Lower leg skin (tissue), 3 donors: Measurements from ENCODE around the gene OSGIN1.

Experiments
- POLR2A ChIP-seq, 2 donors: fragments of 450-650 bp; IDR thresholded peaks; one replicate each; pipeline ENCODE4 v1.6.1; 2016 to 2017; ENCODE audit warnings: antibody characterized with exemption in 2 of 2, mild to moderate bottlenecking in 1 of 2, moderate library complexity in 1 of 2
- TF ChIP-seq, protein P1 (sequence below), 3 donors: fragments of 450-650 bp; IDR thresholded peaks; one replicate each; pipeline ENCODE4 v1.5.1; 2016; ENCODE audit warnings: antibody characterized with exemption in 3 of 3, mild to moderate bottlenecking in 3 of 3, moderate library complexity in 2 of 3

DNA sequence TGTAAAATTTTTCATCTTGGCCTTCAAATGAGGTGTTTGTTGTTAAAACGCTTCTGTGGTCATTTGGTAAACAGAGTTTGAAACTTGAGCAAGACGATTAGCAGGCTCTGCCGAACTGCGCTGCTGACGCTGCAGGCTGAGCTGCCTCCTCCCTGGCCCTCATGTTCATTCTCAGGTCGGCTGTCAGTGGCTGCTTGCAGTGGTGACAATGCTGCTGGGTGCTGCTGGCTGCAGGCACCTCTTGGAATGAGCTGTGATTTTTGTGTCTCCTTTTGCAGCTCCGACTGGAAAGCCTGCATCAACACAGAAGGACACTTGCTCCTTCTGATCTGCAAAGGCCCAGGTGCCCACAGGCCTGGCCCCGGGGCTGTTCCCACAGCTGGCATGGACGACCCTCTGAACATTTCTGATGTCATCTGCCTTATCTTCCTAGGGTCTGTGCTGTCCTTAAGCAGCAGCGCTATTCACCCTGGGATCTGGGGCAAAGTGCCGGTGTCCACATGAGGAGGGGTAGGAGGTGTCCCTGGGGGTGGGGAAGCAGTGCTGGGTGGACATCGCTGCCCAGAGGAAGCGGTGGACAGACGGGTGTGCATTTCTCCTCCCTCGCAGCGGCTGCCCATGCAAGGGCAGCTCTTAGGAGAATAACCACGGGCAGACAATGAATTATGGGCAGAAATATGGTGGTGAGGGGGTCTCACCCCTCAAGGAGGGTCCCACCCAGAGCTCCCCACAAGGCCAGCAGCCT, 23.1 kb upstream of the OSGIN1 start:
- TF ChIP-seq, protein P1, sequence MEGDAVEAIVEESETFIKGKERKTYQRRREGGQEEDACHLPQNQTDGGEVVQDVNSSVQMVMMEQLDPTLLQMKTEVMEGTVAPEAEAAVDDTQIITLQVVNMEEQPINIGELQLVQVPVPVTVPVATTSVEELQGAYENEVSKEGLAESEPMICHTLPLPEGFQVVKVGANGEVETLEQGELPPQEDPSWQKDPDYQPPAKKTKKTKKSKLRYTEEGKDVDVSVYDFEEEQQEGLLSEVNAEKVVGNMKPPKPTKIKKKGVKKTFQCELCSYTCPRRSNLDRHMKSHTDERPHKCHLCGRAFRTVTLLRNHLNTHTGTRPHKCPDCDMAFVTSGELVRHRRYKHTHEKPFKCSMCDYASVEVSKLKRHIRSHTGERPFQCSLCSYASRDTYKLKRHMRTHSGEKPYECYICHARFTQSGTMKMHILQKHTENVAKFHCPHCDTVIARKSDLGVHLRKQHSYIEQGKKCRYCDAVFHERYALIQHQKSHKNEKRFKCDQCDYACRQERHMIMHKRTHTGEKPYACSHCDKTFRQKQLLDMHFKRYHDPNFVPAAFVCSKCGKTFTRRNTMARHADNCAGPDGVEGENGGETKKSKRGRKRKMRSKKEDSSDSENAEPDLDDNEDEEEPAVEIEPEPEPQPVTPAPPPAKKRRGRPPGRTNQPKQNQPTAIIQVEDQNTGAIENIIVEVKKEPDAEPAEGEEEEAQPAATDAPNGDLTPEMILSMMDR (IDR thresholded peaks at IDR 0.05) = no peak
- TF ChIP-seq POLR2A (IDR thresholded peaks at IDR 0.05) = no peak
